Measurements from ENCODE around the gene CCS. TPM values are rescaled to one million over a fixed set of nuclear protein-coding genes. Genes with fewer than 3 reads are reported as not detected.
"Not testable (repeated sequence)": the region's sequence is repeated elsewhere in the genome, so short reads cannot be mapped to it uniquely, and the experiment has no call there.

Gene CCS
- total RNA-seq, 1 donor from 2014 or later = 28.0 TPM

DNA sequence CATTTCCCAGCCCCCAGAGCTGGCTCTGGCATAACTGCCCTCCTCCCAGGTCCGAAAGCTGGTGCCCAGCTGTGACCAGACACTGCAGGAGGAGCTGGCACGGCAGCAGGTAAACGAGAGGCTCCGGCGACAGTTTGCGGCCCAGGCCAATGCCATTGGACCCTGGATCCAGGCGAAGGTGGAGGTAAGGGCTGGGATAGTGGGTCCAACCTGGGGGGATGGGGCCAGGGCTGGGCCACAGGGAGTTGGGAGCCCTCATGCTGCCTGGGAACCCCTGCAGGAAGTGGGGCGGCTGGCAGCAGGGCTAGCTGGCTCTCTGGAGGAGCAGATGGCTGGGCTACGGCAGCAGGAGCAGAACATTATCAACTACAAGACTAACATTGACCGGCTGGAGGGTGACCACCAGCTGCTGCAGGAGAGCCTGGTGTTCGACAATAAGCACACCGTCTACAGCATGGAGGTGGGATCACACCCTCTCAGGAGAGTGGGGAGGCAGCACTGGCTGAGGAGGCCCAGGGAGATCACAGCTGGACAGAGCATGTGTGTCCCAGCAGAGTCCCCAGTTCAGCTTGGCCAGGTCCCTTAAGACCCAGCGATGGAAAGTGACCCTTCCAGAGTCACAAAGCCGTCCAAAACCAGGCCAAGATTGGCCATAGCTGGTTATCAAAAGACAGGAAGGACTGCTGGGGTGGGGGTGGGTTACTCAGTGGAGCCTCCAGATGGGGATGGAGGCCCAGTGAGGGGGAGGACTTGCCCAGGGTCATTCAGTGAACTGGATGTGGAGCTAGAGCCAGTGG is 31.6 kb upstream of the CCS start:
- DNase-seq (ENCODE audit: low read depth in 2 of 2) = no peak

DNA sequence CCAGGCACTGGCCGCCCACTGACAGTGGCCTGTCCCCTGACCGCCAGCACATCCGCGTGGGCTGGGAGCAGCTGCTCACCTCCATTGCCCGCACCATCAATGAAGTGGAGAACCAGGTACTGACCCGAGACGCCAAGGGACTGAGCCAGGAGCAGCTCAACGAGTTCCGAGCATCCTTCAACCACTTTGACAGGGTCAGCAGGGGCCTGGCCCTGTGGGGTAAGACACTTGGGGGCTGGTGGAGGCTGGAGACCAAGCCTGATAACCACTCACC is 31.1 kb upstream of the CCS start:
- no peak for DNase-seq (ENCODE audit: low read depth in 2 of 2)

GRCh38 chr11:66562275-66562674 is 30.7 kb upstream of the CCS start:
- no peak for DNase-seq (ENCODE audit: low read depth in 2 of 2)

- DNase-seq (ENCODE audit: low read depth in 2 of 2) = no peak
These were observed 29.9 kb upstream of the CCS start for GRCh38 chr11:66562907-66563583.

- DNase-seq (ENCODE audit: low read depth in 2 of 2) = no peak
These were observed 29.2 kb upstream of the CCS start for GRCh38 chr11:66563832-66564231.

- no peak for DNase-seq (ENCODE audit: low read depth in 2 of 2)
These were observed 28.4 kb upstream of the CCS start for GRCh38 chr11:66564538-66564937.

DNA sequence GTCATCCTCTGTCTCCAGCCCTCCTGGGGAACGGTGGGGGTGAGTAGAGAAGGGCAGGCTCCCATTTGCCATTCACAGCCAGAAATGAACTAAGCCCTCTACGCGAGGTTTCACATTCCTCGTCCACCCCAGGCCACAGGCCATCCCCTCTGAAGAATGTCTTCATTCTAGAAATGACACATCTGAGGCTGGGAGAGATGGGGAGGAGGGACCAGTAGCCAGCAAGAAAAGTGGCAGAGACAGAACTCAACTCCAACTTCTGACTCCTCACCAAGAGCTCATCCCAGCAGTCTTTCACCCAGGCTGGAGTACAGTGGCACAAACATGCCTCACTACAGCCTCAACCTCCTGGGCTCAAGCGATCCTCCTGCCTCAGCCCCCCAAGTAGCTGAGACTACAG is 28.0 kb upstream of the CCS start:
- no peak for DNase-seq (ENCODE audit: low read depth in 2 of 2)

DNA sequence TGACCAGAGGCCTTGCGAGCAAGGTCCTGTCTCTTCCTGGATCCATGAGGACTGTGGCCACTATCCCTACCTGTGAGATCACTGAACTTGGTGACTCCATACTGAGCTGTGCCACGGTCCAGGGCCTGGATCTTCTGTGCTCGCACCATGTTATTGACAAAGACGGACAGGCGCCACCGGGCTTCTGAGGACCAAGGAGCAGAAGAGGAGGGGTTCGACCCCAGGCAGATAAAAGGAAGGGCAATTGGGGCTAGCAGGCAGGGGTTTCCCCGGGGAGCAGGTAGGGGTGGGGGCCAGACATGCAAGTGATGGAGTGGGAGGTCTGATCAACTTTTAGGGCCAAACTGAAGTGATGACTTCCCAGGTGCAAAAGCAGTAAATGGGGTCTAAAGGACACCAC is 26.8 kb upstream of the CCS start:
- no peak for DNase-seq (ENCODE audit: low read depth in 2 of 2)

DNA sequence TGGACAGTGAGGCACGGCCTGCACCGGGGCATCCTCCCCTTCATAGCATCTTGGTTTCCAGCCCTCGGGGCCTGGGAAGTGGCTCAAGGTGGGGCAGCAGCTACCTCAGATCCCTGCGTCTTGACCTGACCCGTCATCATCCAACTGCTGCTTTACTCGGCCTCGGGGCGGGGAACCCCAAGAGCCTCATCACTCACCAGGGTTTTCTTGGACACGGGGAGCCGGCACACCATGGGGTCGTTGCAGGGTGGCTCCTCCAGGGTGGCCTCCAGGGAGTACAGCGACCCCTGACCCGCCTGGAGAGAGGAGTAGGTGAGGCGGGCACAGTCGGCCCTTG is 25.2 kb upstream of the CCS start:
- no peak for DNase-seq (ENCODE audit: low read depth in 2 of 2)

GRCh38 chr11:66568124-66568916 is 24.7 kb upstream of the CCS start, which contains the start of gene CTSF:
CTSF (minus strand) TSS chr11:66568606; CDS start chr11:66568486, 120 bp downstream.
- peak; percentile 57 to 77 for DNase-seq (ENCODE audit: low read depth in 2 of 2)

- DNase-seq (ENCODE audit: low read depth in 2 of 2) = no peak
These were observed 23.9 kb upstream of the CCS start for GRCh38 chr11:66569076-66569475.

GRCh38 chr11:66570079-66570849 is 22.7 kb upstream of the CCS start:
- DNase-seq (ENCODE audit: low read depth in 2 of 2) = no peak

- no peak for DNase-seq (ENCODE audit: low read depth in 2 of 2)
These were observed 22.2 kb upstream of the CCS start for GRCh38 chr11:66570850-66571180.

- peak; percentile 22 to 71 for DNase-seq (ENCODE audit: low read depth in 2 of 2)
These were observed 13.9 kb upstream of the CCS start for GRCh38 chr11:66579017-66579606.

- no peak for DNase-seq (ENCODE audit: low read depth in 2 of 2)
These were observed 12.2 kb upstream of the CCS start for GRCh38 chr11:66580803-66581202.

DNA sequence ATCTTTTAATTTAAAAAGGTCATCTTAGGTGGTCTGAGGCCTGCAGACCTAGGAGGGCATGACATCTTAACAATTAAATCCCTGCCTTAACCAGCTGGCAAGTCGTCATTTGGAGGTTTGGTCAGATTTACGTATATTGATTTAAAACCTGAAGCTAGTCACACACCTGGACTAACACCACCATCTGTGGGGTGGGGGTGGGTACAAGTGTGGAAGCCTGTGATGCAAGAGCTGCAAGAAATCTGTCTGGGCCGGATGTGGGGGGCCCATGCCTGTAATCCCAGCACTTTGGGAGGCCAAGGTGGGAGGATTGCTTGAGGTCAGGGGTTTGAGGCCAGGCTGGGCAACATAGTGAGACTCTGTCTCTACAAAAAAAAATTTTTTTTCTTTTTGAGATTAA is 11.7 kb upstream of the CCS start:
- DNase-seq (ENCODE audit: low read depth in 2 of 2) = no peak

DNA sequence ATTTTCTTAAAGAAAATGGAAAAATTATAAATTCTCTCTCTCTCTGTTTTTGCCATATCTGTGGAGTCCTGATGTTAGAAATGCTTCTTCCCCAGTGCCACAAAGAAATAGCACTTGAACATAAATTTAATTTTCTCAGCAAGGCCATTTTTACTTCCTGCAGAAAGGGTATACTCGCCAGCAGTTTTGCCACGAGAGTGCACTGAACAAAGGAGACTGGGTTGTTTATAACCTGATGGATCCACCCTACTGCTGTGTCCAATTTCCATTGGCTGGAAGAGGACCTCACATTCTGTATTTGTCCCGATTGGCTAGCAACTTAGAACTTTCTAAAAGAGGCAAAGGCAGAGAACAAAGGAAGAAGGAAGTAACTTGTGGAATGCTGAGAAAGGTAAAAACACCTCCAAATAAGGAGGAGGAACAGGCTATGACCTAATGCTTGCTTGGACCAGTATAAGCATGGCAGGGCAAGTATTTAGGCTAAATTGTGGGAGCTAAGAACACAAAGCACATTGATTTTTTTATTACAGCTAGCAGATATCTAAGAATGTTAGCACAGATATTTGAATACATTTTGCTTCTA is 10.3 kb upstream of the CCS start:
- not testable (repeated sequence) for DNase-seq (ENCODE audit: low read depth in 2 of 2)

GRCh38 chr11:66585447-66585846 is 7.5 kb upstream of the CCS start:
- DNase-seq (ENCODE audit: low read depth in 2 of 2) = not testable (repeated sequence)

- DNase-seq (ENCODE audit: low read depth in 2 of 2) = no peak
These were observed 6.8 kb upstream of the CCS start for GRCh38 chr11:66586136-66586535.

- not testable (repeated sequence) for DNase-seq (ENCODE audit: low read depth in 2 of 2)
These were observed 3.7 kb upstream of the CCS start for GRCh38 chr11:66589315-66589714.

GRCh38 chr11:66589996-66590675 is 2.8 kb upstream of the CCS start:
- DNase-seq (ENCODE audit: low read depth in 2 of 2) = no peak

Measured in dermis microvascular lymphatic vessel endothelial cell (primary cell).